H9 (cell line): Measurements from ENCODE around the gene CENPO. TPM values are rescaled to one million over a fixed set of nuclear protein-coding genes. Genes with fewer than 3 reads are reported as not detected.

Experiments
- DNase-seq: peaks from one replicate; pipeline ENCODE4 v3.0.0-alpha.2; 2017
- H2AFZ ChIP-seq: one replicate; pipeline ENCODE4 v1.6.1; 2013; ENCODE audit warnings: mild to moderate bottlenecking, low read length, control low read depth, moderate library complexity
- H2AK5ac ChIP-seq: 2 replicates; pipeline ENCODE4 v1.6.1; 2013; ENCODE audit warnings: low read length, control low read depth, mixed read lengths; ENCODE audit not compliant: insufficient read length
- H2BK120ac ChIP-seq: one replicate; pipeline ENCODE4 v1.6.1; 2013; ENCODE audit warnings: low read depth, mild to moderate bottlenecking, low read length, control low read depth, inconsistent platforms; ENCODE audit not compliant: poor library complexity, severe bottlenecking
- H2BK12ac ChIP-seq: 2 replicates; pipeline ENCODE4 v1.6.1; 2013; ENCODE audit warnings: low read length, control low read depth, mixed read lengths, low read depth; ENCODE audit not compliant: insufficient read length
- H2BK15ac ChIP-seq: 2 replicates; pipeline ENCODE4 v1.6.1; 2013; ENCODE audit warnings: low read depth, low read length, control low read depth
- H2BK20ac ChIP-seq: one replicate; pipeline ENCODE4 v1.6.1; 2013; ENCODE audit warnings: low read depth, mild to moderate bottlenecking, low read length, control low read depth, inconsistent platforms; ENCODE audit not compliant: poor library complexity, severe bottlenecking
- H2BK5ac ChIP-seq: 2 replicates; pipeline ENCODE4 v1.6.1; 2013; ENCODE audit warnings: low read length, control low read depth, mixed read lengths; ENCODE audit not compliant: insufficient read length
- H3K14ac ChIP-seq: 2 replicates; pipeline ENCODE4 v1.6.1; 2013; ENCODE audit warnings: low read length, control low read depth; ENCODE audit not compliant: insufficient read depth
- H3K18ac ChIP-seq: 2 replicates; pipeline ENCODE4 v1.6.1; 2013; ENCODE audit warnings: low read depth, mild to moderate bottlenecking, mixed read lengths, low read length, control low read depth; ENCODE audit not compliant: insufficient read length
- H3K23ac ChIP-seq: 2 replicates; pipeline ENCODE4 v1.6.1; 2013; ENCODE audit warnings: low read length, control low read depth, mixed read lengths, low read depth; ENCODE audit not compliant: insufficient read length
- H3K23me2 ChIP-seq: 2 replicates; pipeline ENCODE4 v1.6.1; 2013; ENCODE audit warnings: low read depth, mild to moderate bottlenecking, mixed read lengths, low read length, control low read depth; ENCODE audit not compliant: insufficient read length, poor library complexity, severe bottlenecking
- H3K27ac ChIP-seq: 2 replicates; pipeline ENCODE4 v1.5.1; 2013; ENCODE audit warnings: low read length, control low read depth, mixed read lengths, low read depth; ENCODE audit not compliant: insufficient read length
- H3K27me3 ChIP-seq: 2 replicates; pipeline ENCODE4 v1.6.1; 2013; ENCODE audit warnings: low read length, control low read depth, inconsistent platforms; ENCODE audit not compliant: insufficient read depth
- H3K4ac ChIP-seq: 2 replicates; pipeline ENCODE4 v1.6.1; 2013; ENCODE audit warnings: low read depth, mild to moderate bottlenecking, control low read depth, inconsistent platforms, low read length, moderate library complexity
- H3K4me1 ChIP-seq: 2 replicates; pipeline ENCODE4 v1.6.1; 2013; ENCODE audit warnings: low read length, control low read depth, inconsistent platforms; ENCODE audit not compliant: insufficient read depth
- H3K4me2 ChIP-seq: 2 replicates; pipeline ENCODE4 v1.6.1; 2013; ENCODE audit warnings: low read length, control low read depth, mixed read lengths; ENCODE audit not compliant: insufficient read length, insufficient read depth
- H3K56ac ChIP-seq: 2 replicates; pipeline ENCODE4 v1.6.1; 2013; ENCODE audit warnings: low read depth, mild to moderate bottlenecking, mixed read lengths, low read length, control low read depth; ENCODE audit not compliant: insufficient read length
- H3K79me1 ChIP-seq: 2 replicates; pipeline ENCODE4 v1.6.1; 2013; ENCODE audit warnings: low read depth, mild to moderate bottlenecking, moderate library complexity, low read length, control low read depth, inconsistent platforms; ENCODE audit not compliant: insufficient read depth, poor library complexity, severe bottlenecking
- H3K79me2 ChIP-seq: 2 replicates; pipeline ENCODE4 v1.6.1; 2013; ENCODE audit warnings: low read length, control low read depth, inconsistent platforms; ENCODE audit not compliant: insufficient read depth
- H3K9ac ChIP-seq: 2 replicates; pipeline ENCODE4 v1.6.1; 2013; ENCODE audit warnings: low read length, control low read depth, mixed read lengths; ENCODE audit not compliant: insufficient read length; ENCODE audit errors: extremely low read depth
- H3K9me3 ChIP-seq: one replicate; pipeline ENCODE4 v1.6.1; 2013; ENCODE audit warnings: low read depth, low read length, inconsistent platforms; ENCODE audit not compliant: control insufficient read depth
- H3T11ph ChIP-seq: one replicate; pipeline ENCODE4 v1.6.1; 2013; ENCODE audit warnings: mild to moderate bottlenecking, low read length, control low read depth, inconsistent platforms
- H4K20me1 ChIP-seq: one replicate; pipeline ENCODE4 v1.6.1; 2013; ENCODE audit not compliant: control insufficient read depth, insufficient read length, insufficient read depth
- H4K5ac ChIP-seq: 2 replicates; pipeline ENCODE4 v1.6.1; 2013; ENCODE audit warnings: low read depth, mild to moderate bottlenecking, mixed read lengths, low read length, control low read depth; ENCODE audit not compliant: insufficient read length
- H4K8ac ChIP-seq: replicated peaks from 2 replicates; pipeline ENCODE4 v1.6.1; 2013; ENCODE audit warnings: low read length, control low read depth, mixed read lengths, low read depth; ENCODE audit not compliant: insufficient read length
- H4K91ac ChIP-seq: 2 replicates; pipeline ENCODE4 v1.6.1; 2013; ENCODE audit warnings: low read depth, mild to moderate bottlenecking, moderate library complexity, mixed read lengths, low read length, control low read depth; ENCODE audit not compliant: insufficient read length
- H3K27ac Mint-ChIP-seq, 3 experiments: 2 replicates in 2 of 3; 3 replicates in 1 of 3; pipeline ENCODE4 v1.8.0; 2020 to 2021; ENCODE audit warnings: mixed read lengths in 3 of 3, mild to moderate bottlenecking in 1 of 3, moderate library complexity in 1 of 3
- H3K27me3 Mint-ChIP-seq: 2 replicates; pipeline ENCODE4 v1.8.0; 2021; ENCODE audit warnings: low read depth, mild to moderate bottlenecking, moderate library complexity, mixed read lengths
- H3K36me3 Mint-ChIP-seq, 3 experiments: 2 replicates in 2 of 3; 3 replicates in 1 of 3; pipeline ENCODE4 v1.8.0; 2020 to 2021; ENCODE audit warnings: low read depth in 3 of 3, mixed read lengths in 3 of 3; ENCODE audit not compliant: insufficient read depth in 1 of 3
- H3K4me1 Mint-ChIP-seq, 2 experiments: 2 replicates each; pipeline ENCODE4 v1.8.0; 2020; ENCODE audit warnings: mixed read lengths in 2 of 2
- H3K4me3 Mint-ChIP-seq, 2 experiments: 2 replicates in 1 of 2; 3 replicates in 1 of 2; pipeline ENCODE4 v1.8.0; 2020 to 2021; ENCODE audit warnings: mild to moderate bottlenecking in 2 of 2, mixed read lengths in 2 of 2, moderate library complexity in 1 of 2
- H3K9me3 Mint-ChIP-seq, 2 experiments: 2 replicates in 1 of 2; 3 replicates in 1 of 2; pipeline ENCODE4 v1.8.0; 2020; ENCODE audit warnings: mild to moderate bottlenecking in 2 of 2, mixed read lengths in 2 of 2, moderate library complexity in 1 of 2
- CTCF ChIP-seq: fragments of 200-600 bp; sonication (generic); conservative IDR thresholded peaks from 3 replicates; pipeline ENCODE4 v1.8.0; 2021; ENCODE audit warnings: antibody characterized with exemption, mild to moderate bottlenecking
- WGBS: extraction: QIAGEN DNeasy Blood & Tissue Kit; methylation state at CpG from one replicate; pipeline ENCODE4 v1.1.7; 2013; ENCODE audit warnings: missing lambda C conversion rate, low lambda C conversion rate, mixed read lengths; ENCODE audit not compliant: insufficient read length; ENCODE audit errors: extremely low coverage; 5-methylcytosine and 5-hydroxymethylcytosine counted together
- total RNA-seq: library from RNA; stranded (reverse); gene quantifications from 2 replicates; pipeline ENCODE4 v1.2.1, GENCODE V29; 2021

CENPO gene
- total RNA-seq, 1 experiment from 2014 or later = 49.5 TPM

GRCh38 chr2:24771061-24771460, 22.2 kb upstream of the CENPO start:
- H2BK120ac ChIP-seq = no peak overlapping the region
- no peak overlapping the region for H4K8ac ChIP-seq
- no peak overlapping the region for H2BK15ac ChIP-seq
- H2BK20ac ChIP-seq = no peak overlapping the region
- no peak overlapping the region for H3K4me2 ChIP-seq
- H3K27ac Mint-ChIP-seq = 0 out of 7 replicates have a peak overlapping the region, but pooled peaks of 2 of the 3 experiments have one; percentile 1 to 4
- no peaks in the 10 kb centered on the region; the same call in 1 of the 2 replicates for H3K27me3 Mint-ChIP-seq
- H3K36me3 Mint-ChIP-seq = peaks cover 4 to 19% (median 9%) of the 10 kb centered on the region in 3 experiments; a peak in 6 of 7 replicates
- no peak for DNase-seq
- no peak overlapping the region for H4K5ac ChIP-seq
- no peak overlapping the region for H2AK5ac ChIP-seq
- no peak overlapping the region for H3T11ph ChIP-seq
- H3K4me1 Mint-ChIP-seq = peaks cover 13 to 16% of the 10 kb centered on the region in 2 experiments
- H3K56ac ChIP-seq = no peak overlapping the region
- no peak overlapping the region for H3K18ac ChIP-seq
- no peak overlapping the region; a peak in 1 of 5 replicates for H3K4me3 Mint-ChIP-seq
- H3K9me3 Mint-ChIP-seq = peaks cover 0 to 3% of the 10 kb centered on the region in 2 experiments; a peak in 1 of 5 replicates
- no peaks in the 10 kb centered on the region for H3K79me1 ChIP-seq
- no peaks in the 10 kb centered on the region for H3K79me2 ChIP-seq
- H2AFZ ChIP-seq = no peak overlapping the region
- H2BK12ac ChIP-seq = no peak overlapping the region
- no peaks in the 10 kb centered on the region for H4K20me1 ChIP-seq
- H3K23ac ChIP-seq = no peak overlapping the region
- H3K4me1 ChIP-seq = no peaks in the 10 kb centered on the region
- no peak overlapping the region for H3K9ac ChIP-seq
- H3K14ac ChIP-seq = no peak overlapping the region
- no CpG with 5 or more reads among the region's 5 CpGs for WGBS
- no peaks in the 10 kb centered on the region for H3K9me3 ChIP-seq
- no peaks in the 10 kb centered on the region for H3K23me2 ChIP-seq
- H2BK5ac ChIP-seq = no peak overlapping the region
- H3K27me3 ChIP-seq = no peaks in the 10 kb centered on the region
- H3K27ac ChIP-seq = no peak overlapping the region
- no peak overlapping the region for H4K91ac ChIP-seq
- TF ChIP-seq CTCF = no peak
- H3K4ac ChIP-seq = no peak overlapping the region
